DMS114 treated with DMSO at 0.1 percent for 48 hours (cell line): ENCODE measurements around the gene ATRIP.

Source experiments
- DNase-seq: peaks from one replicate; lab custom pipeline; 2025; ENCODE audit not compliant: unreplicated experiment; lab: John Stamatoyannopoulos, UW

ATRIP gene

GRCh38 chr3:48501196-48501595 is 54.7 kb downstream of the ATRIP start:
- DNase-seq = no peak

DNA sequence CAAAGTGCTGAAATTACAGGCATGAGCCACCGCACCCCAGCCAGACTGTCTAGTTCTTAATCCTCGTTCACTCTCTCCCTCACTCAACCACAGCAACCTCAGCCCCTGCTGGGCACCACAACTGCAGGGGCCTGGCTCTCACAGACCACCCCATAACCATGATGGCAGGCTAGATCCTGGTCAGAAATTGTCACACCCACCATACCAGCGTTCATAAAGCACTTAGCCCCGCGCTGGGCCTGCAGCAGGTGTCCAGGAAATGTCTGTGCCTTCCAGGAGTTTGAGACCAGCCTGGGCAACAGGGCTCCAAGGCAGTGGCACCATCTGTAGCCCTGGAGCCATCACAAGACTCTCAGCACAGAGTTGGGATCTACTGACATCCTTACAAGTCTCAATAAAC is 55.6 kb downstream of the ATRIP start:
- no peak for DNase-seq

DNA sequence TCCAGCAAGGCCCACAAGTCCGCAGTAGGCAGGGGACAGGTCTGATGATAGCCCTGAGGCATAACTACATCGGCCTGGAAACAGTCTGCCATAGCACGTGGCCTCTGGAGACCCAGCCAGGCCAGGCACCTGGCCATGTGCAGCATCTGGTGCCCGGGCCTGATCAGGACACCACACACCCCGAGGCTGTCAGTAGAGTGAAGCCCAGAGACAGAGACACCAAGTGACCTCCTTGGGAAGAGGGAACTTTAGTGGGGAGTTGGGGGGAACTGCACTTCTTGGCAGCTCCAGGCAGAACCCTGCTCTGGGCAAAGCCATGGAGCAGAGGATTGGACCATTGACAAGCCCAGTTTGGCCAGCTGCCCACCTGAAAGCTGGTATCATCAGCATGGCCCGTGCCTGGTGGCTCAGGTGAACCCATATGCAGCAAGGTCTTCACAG is 56.2 kb downstream of the ATRIP start:
- DNase-seq = no peak

DNA sequence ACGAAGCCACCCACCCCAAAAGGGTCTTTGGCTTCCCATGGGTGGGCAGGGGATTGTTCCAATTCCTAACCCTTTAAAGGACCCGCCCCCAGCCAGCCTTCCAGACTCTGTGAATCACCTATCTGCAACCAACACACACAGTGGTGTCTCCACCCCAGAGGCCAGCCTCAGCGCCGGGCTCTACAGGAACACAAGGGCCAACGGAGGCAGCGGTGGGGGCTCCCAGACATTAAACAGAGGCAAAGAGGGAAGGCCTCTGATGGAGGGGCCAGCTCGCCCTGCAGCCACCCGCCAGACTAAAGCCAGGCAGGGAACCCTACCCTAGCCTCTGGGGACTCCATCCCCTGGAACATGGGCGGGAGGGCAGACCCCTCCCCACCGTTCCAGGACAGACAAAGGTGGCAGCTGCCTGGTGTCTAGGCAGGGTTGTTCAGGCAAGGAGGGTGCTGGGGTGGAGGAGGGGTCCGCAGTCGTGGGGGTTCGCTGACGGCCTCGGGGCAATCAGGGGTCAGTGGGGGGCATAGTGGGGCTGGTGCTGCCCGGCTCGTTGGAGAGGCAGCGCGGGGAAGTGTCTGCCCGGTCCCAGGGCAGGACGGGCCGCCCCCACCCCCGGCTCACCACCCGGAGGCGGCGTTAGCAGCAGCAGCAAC is 57.0 kb downstream of the ATRIP start:
- no peak for DNase-seq

- no peak for DNase-seq
These were observed 57.8 kb downstream of the ATRIP start, which contains the start of gene SHISA5 for GRCh38 chr3:48504051-48504946. Gene SHISA5, minus strand, starts transcription at chr3:48504174. Its CDS starts 80 bp downstream, at chr3:48504094.

DNA sequence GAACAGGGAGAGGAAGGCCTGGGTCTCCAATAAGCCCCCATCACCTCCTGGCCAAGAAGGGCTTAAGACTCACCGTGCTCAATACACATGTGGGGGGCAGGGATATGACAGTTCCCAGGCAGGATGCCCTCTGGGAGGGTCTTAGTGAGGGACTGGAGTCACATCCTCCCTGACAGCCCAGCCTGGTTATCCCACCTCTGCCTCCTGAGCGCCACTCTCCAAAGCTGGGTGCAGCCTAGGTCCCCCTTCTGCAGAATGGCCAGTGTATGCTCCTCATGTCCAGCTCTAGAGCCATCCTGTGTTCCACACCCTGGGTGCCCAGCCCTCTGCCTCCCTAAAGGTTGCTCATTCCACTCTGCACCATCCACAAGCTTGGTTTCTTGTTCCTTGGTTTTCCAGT is 58.6 kb downstream of the ATRIP start:
- no peak for DNase-seq

DNA sequence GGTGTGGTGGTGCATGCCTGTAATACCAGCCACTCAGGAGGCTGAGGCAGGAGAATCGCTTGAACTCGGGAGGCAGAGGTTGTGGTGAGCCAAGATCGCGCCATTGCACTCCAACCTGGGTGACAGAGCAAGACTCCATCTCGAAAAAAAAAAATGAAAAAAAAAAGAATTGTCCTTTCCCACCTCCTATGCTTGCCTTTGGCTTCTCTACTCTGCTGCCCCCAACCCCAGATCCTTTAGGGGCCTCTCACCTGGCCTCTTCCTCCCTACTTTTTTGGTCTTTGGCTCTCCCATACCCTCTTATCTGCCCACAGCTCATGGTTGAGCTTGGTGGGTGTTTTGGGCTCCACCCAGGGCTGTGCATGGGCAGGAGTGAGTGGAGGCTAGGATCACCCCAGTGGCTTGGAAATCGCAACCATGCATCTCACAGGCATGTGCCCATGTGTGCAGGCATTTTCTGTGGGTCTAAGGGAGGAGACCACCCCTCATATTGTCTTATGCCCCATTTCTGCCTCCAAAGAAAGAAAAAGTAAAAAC is 59.5 kb downstream of the ATRIP start:
- DNase-seq = no peak

GRCh38 chr3:48507256-48508061 is 60.9 kb downstream of the ATRIP start:
- peak; percentile 11 for DNase-seq

DNA sequence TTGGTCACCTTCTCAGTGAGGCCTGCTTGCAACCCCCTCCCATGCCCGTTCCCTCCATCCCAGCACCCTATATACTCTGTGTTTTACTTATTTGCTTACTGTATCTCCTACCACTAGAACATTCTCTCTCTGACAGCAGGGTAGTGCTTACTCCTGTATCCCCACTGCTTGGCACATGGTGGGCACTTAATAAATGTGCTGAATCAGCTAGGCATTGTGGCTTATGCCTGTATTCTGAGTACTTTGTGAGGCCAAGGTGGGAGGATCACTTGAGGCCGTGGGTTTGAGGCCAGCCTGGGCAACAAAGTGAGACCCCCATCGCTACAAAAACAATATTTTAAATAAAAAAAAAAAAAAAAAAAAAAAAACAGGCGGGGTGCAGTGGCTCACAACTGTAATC is 65.0 kb downstream of the ATRIP start:
- no peak for DNase-seq

- DNase-seq = no peak
These were observed 68.1 kb downstream of the ATRIP start for GRCh38 chr3:48514431-48515227.
